CD4-positive, alpha-beta T cell (primary cell): ENCODE measurements around the gene TCF4. TPM values are rescaled to one million over a fixed set of nuclear protein-coding genes. Genes with fewer than 3 reads are reported as not detected.

Experiments
- ATAC-seq: fragments of 200-7000 bp; cut with Tn5 transposase; one replicate; pipeline ENCODE4 v1.10.0; 2022; ENCODE audit warnings: mild to moderate bottlenecking; ENCODE audit not compliant: poor library complexity
- CTCF ChIA-PET: fragments of 350-600 bp; sonication (Branson Sonifier 250); formaldehyde crosslinking; loops from one replicate; lab custom pipeline; 2021; ENCODE audit warnings: antibody characterized with exemption, inconsistent platforms; lab: Charles Lee
- POLR2A ChIA-PET: fragments of 350-600 bp; sonication (Branson Sonifier 250); formaldehyde crosslinking; loops from one replicate; lab custom pipeline; 2021; ENCODE audit warnings: antibody characterized with exemption, inconsistent platforms; lab: Charles Lee
- DNase-seq, 14 experiments: peaks; one replicate each; pipeline ENCODE4 v3.0.0-alpha.2; 2013 to 2020; ENCODE audit warnings: mixed read lengths in 2 of 14
- H3K27ac ChIP-seq, 2 donors: one replicate each; pipeline versions ENCODE4 v1.5.1 to v1.7.0; 2013; ENCODE audit warnings: low read length in 2 of 2, low read depth in 1 of 2, mild to moderate bottlenecking in 1 of 2
- H3K27me3 ChIP-seq, 2 experiments: 1 replicate in 1 of 2; 2 replicates in 1 of 2; pipeline versions ENCODE4 v1.6.1 to v1.7.0; 2013; ENCODE audit warnings: low read length in 2 of 2, control low read depth in 1 of 2, mild to moderate bottlenecking in 1 of 2, moderate library complexity in 1 of 2; ENCODE audit not compliant: insufficient read depth in 2 of 2, control insufficient read depth in 1 of 2
- H3K36me3 ChIP-seq: one replicate; pipeline ENCODE4 v1.6.1; 2013; ENCODE audit warnings: low read length, control low read depth; ENCODE audit not compliant: insufficient read depth
- H3K4me1 ChIP-seq: one replicate; pipeline ENCODE4 v1.6.1; 2013; ENCODE audit warnings: low read length, control low read depth; ENCODE audit not compliant: insufficient read depth
- H3K4me3 ChIP-seq: one replicate; pipeline ENCODE4 v1.5.1; 2013; ENCODE audit warnings: mild to moderate bottlenecking, low read length, moderate library complexity
- H3K9me3 ChIP-seq, 2 experiments: 1 replicate in 1 of 2; 2 replicates in 1 of 2; pipeline versions ENCODE4 v1.6.1 to v1.7.0; 2013; ENCODE audit warnings: low read length in 2 of 2, mild to moderate bottlenecking in 2 of 2, control low read depth in 1 of 2, moderate library complexity in 1 of 2; ENCODE audit not compliant: control insufficient read depth in 1 of 2, insufficient read depth in 1 of 2
- H3K27ac Mint-ChIP-seq: one replicate; pipeline ENCODE4 v1.8.0; 2020; ENCODE audit warnings: mixed read lengths
- H3K27me3 Mint-ChIP-seq: one replicate; pipeline ENCODE4 v1.8.0; 2021; ENCODE audit warnings: mixed read lengths
- H3K36me3 Mint-ChIP-seq: one replicate; pipeline ENCODE4 v1.8.0; 2021; ENCODE audit warnings: low read depth, mixed read lengths
- H3K4me1 Mint-ChIP-seq: one replicate; pipeline ENCODE4 v1.8.0; 2021; ENCODE audit warnings: low read depth, mixed read lengths
- H3K4me3 Mint-ChIP-seq: one replicate; pipeline ENCODE4 v1.8.0; 2020; ENCODE audit warnings: mild to moderate bottlenecking, mixed read lengths
- H3K9me3 Mint-ChIP-seq: one replicate; pipeline ENCODE4 v1.8.0; 2020; ENCODE audit warnings: mixed read lengths
- CTCF ChIP-seq: fragments of 200-600 bp; IDR thresholded peaks from one replicate; pipeline ENCODE4 v1.8.0; 2022; ENCODE audit warnings: antibody characterized with exemption, mild to moderate bottlenecking
- intact Hi-C, 2 experiments: fragments of 100-400 bp; cut with DNase I in 1 of 2; cut with micrococcal nuclease in 1 of 2; formaldehyde crosslinking; loops; one replicate each; pipeline versions ENCODE4 v1.15.1 to v1.9.0; 2023 to 2025; cut with DNase I, micrococcal nuclease
- total RNA-seq, 174 experiments: library from RNA in 2 of 174; stranded (reverse) in 2 of 174; gene quantifications; one replicate each; pipeline ENCODE4 v1.2.3 and lab custom pipeline; 2021 to 2026

TCF4 gene
- total RNA-seq, 2 experiments from 2014 or later, result 3.0 to 3.2 TPM

DNA sequence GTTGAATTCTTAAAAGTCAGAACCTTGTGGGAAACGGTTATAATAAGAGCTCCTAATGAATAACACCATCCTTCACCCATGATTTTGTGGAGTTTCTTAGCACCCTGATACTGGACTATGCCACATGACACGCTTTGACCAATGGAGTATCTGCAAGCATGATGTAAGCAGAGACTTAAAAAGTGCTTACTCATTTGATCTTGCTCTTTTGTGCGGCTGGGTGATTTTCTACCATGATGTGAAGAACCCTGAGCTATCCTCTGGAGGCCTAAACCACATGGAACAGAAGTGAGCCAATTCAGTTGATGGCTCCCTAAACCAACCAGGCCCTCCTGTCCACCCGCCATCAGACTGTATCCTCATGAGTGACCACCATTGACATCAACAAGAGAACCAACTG, 70.9 kb downstream of the TCF4 start:
- no peaks in the 10 kb centered on the region for H3K9me3 ChIP-seq
- H3K4me3 ChIP-seq, result no peak overlapping the region
- no peak for DNase-seq
- no peaks in the 10 kb centered on the region for H3K4me1 Mint-ChIP-seq
- no peak overlapping the region for H3K27ac ChIP-seq
- no peak overlapping the region for H3K4me3 Mint-ChIP-seq
- intact Hi-C loops, result no loop called here
- H3K27me3 ChIP-seq, result no peaks in the 10 kb centered on the region
- no peaks in the 10 kb centered on the region for H3K4me1 ChIP-seq
- ChIA-PET CTCF (no interaction called here), POLR2A (no interaction called here)
- no peaks in the 10 kb centered on the region for H3K36me3 ChIP-seq
- H3K36me3 Mint-ChIP-seq, result no peaks in the 10 kb centered on the region
- H3K9me3 Mint-ChIP-seq, result no peaks in the 10 kb centered on the region
- no peaks in the 10 kb centered on the region for H3K27me3 Mint-ChIP-seq
- TF ChIP-seq CTCF, result no peak
- no peak overlapping the region for H3K27ac Mint-ChIP-seq
- no peak for ATAC-seq

DNA sequence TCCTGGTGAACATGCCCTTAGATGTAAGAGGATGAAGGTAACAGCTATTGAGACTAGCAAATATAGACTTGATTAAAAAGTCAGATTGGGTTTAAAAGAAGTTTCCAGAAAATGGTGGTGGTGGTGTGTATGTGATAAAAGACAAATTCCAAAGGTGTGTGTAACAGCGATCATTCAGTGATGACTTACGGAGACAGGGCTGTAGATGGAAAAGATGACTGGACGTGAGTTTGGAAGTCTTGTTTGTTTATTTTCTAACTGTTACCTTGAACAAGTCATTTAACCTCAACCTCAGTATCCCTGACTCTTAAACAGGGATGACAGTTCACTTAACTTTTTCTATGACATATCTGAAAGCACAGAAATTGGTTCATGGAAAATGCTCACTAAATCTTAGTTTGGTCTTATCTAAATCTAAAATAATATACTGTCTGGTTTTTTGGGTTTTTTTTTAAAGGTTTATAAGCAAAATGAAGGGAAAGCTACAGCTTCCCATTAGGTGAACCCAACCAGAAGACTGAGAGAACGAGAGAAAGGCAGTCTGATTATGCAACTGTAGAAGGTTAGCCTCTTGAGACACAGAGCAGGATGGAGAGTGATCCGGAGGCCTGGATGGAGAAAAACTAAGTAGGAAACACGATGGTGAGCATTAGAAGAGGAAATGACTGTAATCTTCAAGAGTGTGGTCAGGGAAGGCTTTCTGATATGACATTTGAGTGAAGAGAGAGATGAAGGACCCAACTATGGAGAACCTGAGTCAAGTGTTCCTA, 71.9 kb downstream of the TCF4 start:
- Histone ChIP-seq H3K4me1 (no peaks in the 10 kb centered on the region), H3K4me3 (no peak overlapping the region), H3K27me3 (no peaks in the 10 kb centered on the region), H3K27ac (no peak overlapping the region), H3K36me3 (no peaks in the 10 kb centered on the region), H3K9me3 (no peaks in the 10 kb centered on the region)
- Mint-ChIP-seq H3K4me3 (no peak overlapping the region), H3K9me3 (no peaks in the 10 kb centered on the region), H3K27ac (no peak overlapping the region), H3K36me3 (no peaks in the 10 kb centered on the region), H3K27me3 (no peaks in the 10 kb centered on the region), H3K4me1 (no peaks in the 10 kb centered on the region)
- TF ChIP-seq CTCF, result no peak
- POLR2A ChIA-PET, result interaction anchor here (0.6 kb wide), 1 partner anchor 73 kb away, joined by 5 read pairs; no protein-coding TSS in a partner anchor
- intact Hi-C loops, result no loop called here
- no peak for ATAC-seq
- no peak for DNase-seq
- CTCF ChIA-PET, result no interaction called here

- H3K27ac ChIP-seq, result no peak overlapping the region
- DNase-seq (no peak), ATAC-seq (no peak)
- no peaks in the 10 kb centered on the region for H3K36me3 ChIP-seq
- Mint-ChIP-seq H3K27me3 (no peaks in the 10 kb centered on the region), H3K9me3 (no peaks in the 10 kb centered on the region), H3K27ac (no peak overlapping the region), H3K4me1 (no peaks in the 10 kb centered on the region), H3K4me3 (no peak overlapping the region), H3K36me3 (no peaks in the 10 kb centered on the region)
- TF ChIP-seq CTCF, result no peak
- no peaks in the 10 kb centered on the region for H3K27me3 ChIP-seq
- intact Hi-C loops, result no loop called here
- CTCF ChIA-PET, result no interaction called here
- POLR2A ChIA-PET, result no interaction called here
- no peaks in the 10 kb centered on the region for H3K4me1 ChIP-seq
- no peak overlapping the region for H3K4me3 ChIP-seq
- no peaks in the 10 kb centered on the region for H3K9me3 ChIP-seq
These were observed 72.8 kb downstream of the TCF4 start for GRCh38 chr18:55515214-55515613.
